Activated B cell treated with CpG ODN at 0.5 μM for 24 hours (primary cell): ENCODE measurements around the gene PRKAR1B. TPM values are rescaled to one million over a fixed set of nuclear protein-coding genes. Genes with fewer than 3 reads are reported as not detected.

ENCODE experiments used
- ATAC-seq: fragments of 200-7000 bp; cut with Tn5 transposase; one replicate; pipeline ENCODE4 v1.10.0; 2021; ENCODE audit warnings: low read depth, mild to moderate bottlenecking, moderate library complexity
- CTCF ChIA-PET: fragments of 350-600 bp; sonication (Branson Sonifier 250); formaldehyde crosslinking; loops from one replicate; lab custom pipeline; 2021; ENCODE audit warnings: antibody characterized with exemption; lab: Charles Lee
- POLR2A ChIA-PET: fragments of 350-600 bp; sonication (Branson Sonifier 250); formaldehyde crosslinking; loops from one replicate; lab custom pipeline; 2021; ENCODE audit warnings: antibody characterized with exemption; lab: Charles Lee
- DNase-seq: peaks from one replicate; pipeline ENCODE4 v3.0.0; 2022
- H3K27ac Mint-ChIP-seq: one replicate; pipeline ENCODE4 v1.8.0; 2020; ENCODE audit warnings: mixed read lengths
- H3K27me3 Mint-ChIP-seq: one replicate; pipeline ENCODE4 v1.8.0; 2021; ENCODE audit warnings: mixed read lengths
- H3K36me3 Mint-ChIP-seq: one replicate; pipeline ENCODE4 v1.8.0; 2021; ENCODE audit warnings: low read depth, mixed read lengths
- H3K4me1 Mint-ChIP-seq: one replicate; pipeline ENCODE4 v1.8.0; 2021; ENCODE audit warnings: mixed read lengths
- H3K4me3 Mint-ChIP-seq: one replicate; pipeline ENCODE4 v1.8.0; 2020; ENCODE audit warnings: mild to moderate bottlenecking, mixed read lengths
- H3K9me3 Mint-ChIP-seq: one replicate; pipeline ENCODE4 v1.8.0; 2020; ENCODE audit warnings: mixed read lengths
- CTCF ChIP-seq: fragments of 200-600 bp; IDR thresholded peaks from one replicate; pipeline ENCODE4 v1.8.0; 2022; ENCODE audit warnings: antibody characterized with exemption, mild to moderate bottlenecking
- intact Hi-C: fragments of 100-400 bp; cut with micrococcal nuclease; formaldehyde crosslinking; loops from one replicate; pipeline ENCODE4 v1.15.1; 2024
- total RNA-seq: library from RNA; stranded (reverse); gene quantifications from 2 replicates; pipeline ENCODE4 v1.2.3, GENCODE V29; 2022

Gene PRKAR1B
- total RNA-seq, 1 donor from 2014 or later: 17.5 TPM

- CTCF ChIA-PET: no interaction called here
- Mint-ChIP-seq H3K27ac (no peak overlapping the region), H3K4me3 (no peak overlapping the region), H3K4me1 (peaks cover 9% of the 10 kb centered on the region), H3K9me3 (no peaks in the 10 kb centered on the region), H3K27me3 (no peaks in the 10 kb centered on the region), H3K36me3 (no peaks in the 10 kb centered on the region)
- POLR2A ChIA-PET: no interaction called here
- intact Hi-C loops: no loop called here
- ATAC-seq (no peak), DNase-seq (no peak)
- TF ChIP-seq CTCF: no peak
Measured at GRCh38 chr7:534959-535358, 192.1 kb downstream of the PRKAR1B start.

- DNase-seq: no peak
- TF ChIP-seq CTCF: no peak
- Mint-ChIP-seq H3K27me3 (no peaks in the 10 kb centered on the region), H3K4me3 (no peak overlapping the region), H3K36me3 (no peaks in the 10 kb centered on the region), H3K4me1 (peaks cover 9% of the 10 kb centered on the region), H3K9me3 (no peaks in the 10 kb centered on the region), H3K27ac (no peak overlapping the region)
- ChIA-PET CTCF (no interaction called here), POLR2A (no interaction called here)
- no peak for ATAC-seq
- intact Hi-C loops: no loop called here
Measured at GRCh38 chr7:534075-534474, 193.0 kb downstream of the PRKAR1B start.

- no peak for DNase-seq
- H3K4me1 Mint-ChIP-seq: peaks cover 9% of the 10 kb centered on the region
- H3K4me3 Mint-ChIP-seq: no peak overlapping the region
- ATAC-seq: no peak
- intact Hi-C loops: no loop called here
- POLR2A ChIA-PET: no interaction called here
- no peaks in the 10 kb centered on the region for H3K27me3 Mint-ChIP-seq
- H3K27ac Mint-ChIP-seq: no peak overlapping the region
- CTCF ChIA-PET: no interaction called here
- no peak for TF ChIP-seq CTCF
- H3K36me3 Mint-ChIP-seq: no peaks in the 10 kb centered on the region
- H3K9me3 Mint-ChIP-seq: no peaks in the 10 kb centered on the region
Measured at GRCh38 chr7:533266-533665, 193.8 kb downstream of the PRKAR1B start.

DNA sequence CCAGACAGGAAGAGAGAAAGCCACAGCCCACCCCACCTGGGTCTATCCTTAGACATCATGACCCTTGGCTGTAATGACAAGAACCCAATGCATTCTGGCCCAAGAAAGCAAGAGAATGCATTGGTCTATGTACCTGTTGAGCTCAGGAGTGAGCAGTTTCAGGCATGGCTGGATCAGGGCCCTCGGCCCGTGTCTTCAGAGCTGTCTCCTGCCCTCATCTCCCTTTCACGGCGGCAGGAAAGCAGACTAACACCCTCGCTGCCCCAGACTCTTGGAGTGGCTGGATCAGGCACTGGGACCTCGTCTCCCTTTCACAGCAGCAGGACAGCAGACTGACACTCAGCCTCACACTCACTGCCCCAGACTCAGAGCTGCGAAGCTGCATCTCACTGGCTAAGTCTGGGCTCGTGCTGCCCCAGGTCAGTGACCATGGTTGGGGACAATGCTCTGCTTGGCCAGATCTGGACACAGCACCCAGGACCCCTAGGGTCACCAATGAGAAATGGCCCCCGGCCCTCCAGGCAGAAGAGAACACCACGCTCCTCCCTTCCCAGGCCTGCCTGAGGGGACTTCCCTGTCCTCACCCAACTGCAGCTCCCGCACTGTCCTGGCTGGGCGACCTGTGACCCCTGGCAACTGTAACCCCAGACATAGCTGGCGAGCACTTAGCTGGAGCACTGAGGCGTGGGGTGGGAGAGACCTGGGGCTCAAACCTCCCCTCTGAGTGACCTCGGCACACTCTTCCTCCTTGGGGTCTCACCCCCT, 194.5 kb downstream of the PRKAR1B start:
- DNase-seq (no peak), ATAC-seq (no peak)
- H3K4me1 Mint-ChIP-seq: peaks cover 9% of the 10 kb centered on the region
- TF ChIP-seq CTCF: no peak
- ChIA-PET CTCF (no interaction called here), POLR2A (interaction anchor here (0.9 kb wide), 1 partner anchor 72 kb away, joined by 3 read pairs; no protein-coding TSS in a partner anchor)
- H3K27ac Mint-ChIP-seq: no peak overlapping the region
- no peaks in the 10 kb centered on the region for H3K36me3 Mint-ChIP-seq
- no peak overlapping the region for H3K4me3 Mint-ChIP-seq
- no peaks in the 10 kb centered on the region for H3K27me3 Mint-ChIP-seq
- intact Hi-C loops: no loop called here
- H3K9me3 Mint-ChIP-seq: no peaks in the 10 kb centered on the region

- DNase-seq: no peak
- no peak for TF ChIP-seq CTCF
- H3K27ac Mint-ChIP-seq: no peak overlapping the region
- ChIA-PET POLR2A (interaction anchor here (0.9 kb wide), 1 partner anchor 73 kb away, joined by 3 read pairs; no protein-coding TSS in a partner anchor), CTCF (no interaction called here)
- H3K36me3 Mint-ChIP-seq: no peaks in the 10 kb centered on the region
- H3K9me3 Mint-ChIP-seq: no peaks in the 10 kb centered on the region
- no peaks in the 10 kb centered on the region for H3K27me3 Mint-ChIP-seq
- H3K4me3 Mint-ChIP-seq: no peak overlapping the region
- intact Hi-C loops: no loop called here
- ATAC-seq: peak; percentile 49
- peaks cover 9% of the 10 kb centered on the region for H3K4me1 Mint-ChIP-seq
Measured at GRCh38 chr7:531777-532176, 195.3 kb downstream of the PRKAR1B start.
